Medulla oblongata (tissue), 1 donor: ENCODE measurements around the gene NECTIN1.
A peak's percentile ranks its signal among the peaks of the same experiment; 100 is the strongest.

Experiments used
- DNase-seq: peaks from one replicate; pipeline ENCODE4 v3.0.0-alpha.2; 2015; ENCODE audit errors: extremely low spot score

Gene NECTIN1

GRCh38 chr11:119713359-119714040, 15.5 kb downstream of the NECTIN1 start:
- DNase-seq: no peak

- no peak for DNase-seq
Measured at GRCh38 chr11:119712459-119713358, 16.3 kb downstream of the NECTIN1 start.

GRCh38 chr11:119712006-119712405, 17.0 kb downstream of the NECTIN1 start:
- no peak for DNase-seq

GRCh38 chr11:119711476-119711875, 17.5 kb downstream of the NECTIN1 start:
- no peak for DNase-seq

GRCh38 chr11:119710417-119710816, 18.6 kb downstream of the NECTIN1 start:
- DNase-seq: no peak

- DNase-seq: no peak
Measured at GRCh38 chr11:119709638-119710346, 19.2 kb downstream of the NECTIN1 start.

- no peak for DNase-seq
Measured at GRCh38 chr11:119709171-119709570, 19.8 kb downstream of the NECTIN1 start.

- DNase-seq: no peak
Measured at GRCh38 chr11:119708384-119708783, 20.6 kb downstream of the NECTIN1 start.

GRCh38 chr11:119706887-119707286, 22.1 kb downstream of the NECTIN1 start:
- no peak for DNase-seq

- DNase-seq: no peak
Measured at GRCh38 chr11:119706029-119706428, 23.0 kb downstream of the NECTIN1 start.

- no peak for DNase-seq
Measured at GRCh38 chr11:119705362-119705761, 23.6 kb downstream of the NECTIN1 start.

- no peak for DNase-seq
Measured at GRCh38 chr11:119704849-119705248, 24.2 kb downstream of the NECTIN1 start.

GRCh38 chr11:119701591-119702549, 27.1 kb downstream of the NECTIN1 start:
- DNase-seq: no peak

- DNase-seq: no peak
Measured at GRCh38 chr11:119700536-119701346, 28.3 kb downstream of the NECTIN1 start.

GRCh38 chr11:119700030-119700429, 29.0 kb downstream of the NECTIN1 start:
- no peak for DNase-seq

- DNase-seq: peak; percentile 46
Measured at GRCh38 chr11:119699227-119699626, 29.8 kb downstream of the NECTIN1 start.

GRCh38 chr11:119697882-119698281, 31.1 kb downstream of the NECTIN1 start:
- DNase-seq: no peak

GRCh38 chr11:119697445-119697844, 31.6 kb downstream of the NECTIN1 start:
- DNase-seq: no peak

- DNase-seq: no peak
Measured at GRCh38 chr11:119696378-119697222, 32.4 kb downstream of the NECTIN1 start.
